ENCODE results near the gene USF1.
"Not testable (repeated sequence)": the region's sequence is repeated elsewhere in the genome, so short reads cannot be mapped to it uniquely, and the experiment has no call there.

The USF1 gene

DNA sequence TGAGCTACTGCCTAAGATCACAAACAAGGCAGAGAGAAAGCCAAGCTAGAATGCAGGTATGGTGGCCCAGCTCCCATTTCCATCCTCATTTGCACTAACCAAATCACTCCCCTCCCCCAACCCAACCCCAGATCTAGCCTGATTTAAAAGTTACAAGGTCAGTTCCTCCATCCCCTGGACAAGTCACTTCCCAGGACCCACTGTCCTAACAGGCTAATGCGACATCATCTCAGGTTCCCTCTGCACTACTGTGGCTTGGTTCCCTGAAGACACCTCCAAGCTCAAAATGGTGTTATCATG lies 27.2 kb downstream of the USF1 start:
- no peak for DNase-seq

DNA sequence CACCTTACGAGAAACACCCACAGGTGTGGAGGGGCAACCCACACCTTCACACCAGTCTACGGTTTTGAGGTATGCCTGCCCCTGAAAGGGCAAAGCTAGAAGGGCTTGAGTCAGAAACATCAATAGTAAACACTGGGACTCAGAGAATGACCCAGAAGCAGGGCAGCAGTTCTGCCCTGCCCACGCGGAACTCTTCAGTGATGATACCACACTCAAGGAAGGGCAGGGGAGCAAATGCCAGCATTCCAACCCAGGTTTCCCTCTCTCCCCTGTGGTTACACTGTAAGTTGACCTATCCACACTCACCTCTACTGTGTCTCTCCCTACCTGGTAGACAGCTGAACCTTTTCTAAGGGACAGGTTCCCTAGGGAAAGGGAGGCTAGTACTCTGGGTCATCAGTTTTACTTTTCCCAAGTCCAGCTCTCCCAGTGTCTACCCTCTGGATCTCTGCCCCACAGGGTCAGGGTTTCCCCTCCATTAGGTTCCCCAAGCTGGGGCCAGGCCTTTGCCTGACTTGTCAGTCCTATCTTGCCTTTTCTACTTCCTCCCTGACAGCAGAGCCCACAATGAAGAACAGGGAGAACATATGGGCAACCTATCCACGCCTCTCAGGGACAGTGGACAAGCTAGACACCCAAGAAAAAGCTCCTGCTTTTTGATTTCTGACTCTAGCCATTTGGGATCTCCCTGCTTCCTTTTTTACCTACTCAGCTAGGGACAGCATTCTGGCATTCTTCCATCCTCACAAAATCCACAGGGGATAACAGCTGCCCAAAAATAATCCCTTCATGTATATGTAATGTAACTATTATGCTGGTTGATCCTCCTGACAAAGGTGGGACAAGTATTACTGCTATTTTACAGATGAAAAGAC lies 27.8 kb downstream of the USF1 start:
- no peak for DNase-seq

DNA sequence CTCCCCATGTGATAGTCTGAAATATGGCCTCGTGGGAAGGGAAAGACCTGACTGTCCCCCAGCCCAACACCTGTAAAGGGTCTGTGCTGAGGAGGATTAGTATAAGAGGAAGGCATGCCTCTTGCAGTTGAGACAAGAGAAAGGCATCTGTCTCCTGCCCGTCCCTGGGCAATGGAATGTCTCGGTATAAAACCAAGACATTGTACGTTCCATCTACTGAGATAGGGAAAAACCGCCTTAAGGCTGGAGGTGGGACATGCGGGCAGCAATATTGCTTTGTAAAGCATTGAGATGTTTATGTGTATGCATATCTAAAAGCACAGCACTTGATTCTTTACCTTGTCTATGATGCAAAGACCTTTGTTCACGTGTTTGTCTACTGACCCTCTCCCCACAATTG lies 28.6 kb downstream of the USF1 start:
- DNase-seq, result not testable (repeated sequence)

DNA sequence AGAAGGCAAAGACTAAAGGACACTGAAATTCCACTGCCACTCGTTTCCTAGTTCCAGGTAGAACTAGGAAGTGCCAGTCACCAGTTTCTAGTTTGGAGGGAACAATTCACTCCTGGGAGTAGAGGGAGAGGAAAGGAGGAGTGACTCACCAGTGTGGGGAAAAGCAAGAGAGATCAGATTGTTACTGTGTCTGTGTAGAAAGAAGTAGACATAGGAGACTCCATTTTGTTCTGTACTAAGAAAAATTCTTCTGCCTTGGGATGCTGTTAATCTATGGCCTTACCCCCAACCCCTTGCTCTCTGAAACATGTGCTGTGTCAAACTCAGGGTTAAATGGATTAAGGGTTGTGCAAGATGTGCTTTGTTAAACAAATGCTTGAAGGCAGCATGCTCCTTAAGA lies 29.1 kb downstream of the USF1 start:
- not testable (repeated sequence) for DNase-seq

DNA sequence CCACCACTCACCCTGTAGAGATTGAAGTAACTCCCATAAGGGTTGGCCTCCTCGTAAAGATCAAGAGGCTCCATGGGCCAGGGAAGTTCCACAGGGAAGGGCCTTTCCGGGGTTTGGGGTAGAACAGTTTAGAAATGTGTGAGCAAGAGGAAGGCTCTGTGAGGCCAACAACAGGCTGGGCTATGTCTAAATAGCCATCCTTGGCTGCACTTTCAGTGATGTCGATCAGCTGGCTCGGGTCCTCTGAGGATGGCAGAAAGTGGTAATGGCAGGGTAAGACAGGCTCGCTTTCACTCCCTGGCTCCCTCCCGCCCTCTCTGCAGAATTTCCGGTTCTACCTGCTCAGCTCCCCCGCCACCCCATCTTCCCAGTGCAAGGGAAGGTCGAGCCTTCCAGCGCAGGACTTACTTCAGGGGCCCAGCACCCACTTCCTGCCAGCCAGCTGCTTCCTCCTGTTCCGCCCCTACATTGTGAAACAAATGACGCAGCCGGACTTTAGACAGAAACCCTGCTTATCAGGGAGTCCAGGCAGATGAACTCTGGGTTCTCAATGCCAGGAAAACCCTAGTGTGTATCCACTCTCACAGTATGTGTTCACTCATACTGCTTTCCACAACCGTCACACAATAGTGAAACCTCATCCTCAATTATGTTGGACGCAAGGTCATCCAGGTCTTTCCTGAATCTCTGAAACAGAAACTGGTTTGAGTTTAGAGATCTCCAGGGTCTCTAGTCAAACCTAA lies 32.1 kb downstream of the USF1 start:
- peak; percentile 78 for DNase-seq

DNA sequence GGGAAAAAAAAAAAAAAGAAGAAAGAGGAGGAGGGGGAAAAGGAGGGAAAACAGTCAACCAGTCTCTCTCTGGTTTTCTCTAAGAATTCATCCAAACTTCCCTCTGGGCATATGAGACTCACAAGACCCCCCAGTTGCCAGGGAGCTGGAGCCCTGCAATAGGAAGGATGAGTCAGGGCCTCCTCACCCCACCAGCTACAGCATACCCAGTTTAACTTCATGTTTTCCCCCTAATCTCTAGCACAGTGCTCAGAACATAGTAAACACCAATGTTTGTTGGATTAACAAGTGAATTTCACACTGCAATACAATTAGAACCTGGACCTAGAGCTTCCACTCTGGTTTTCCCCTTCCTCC lies 32.7 kb downstream of the USF1 start:
- DNase-seq, result peak; percentile 32

DNA sequence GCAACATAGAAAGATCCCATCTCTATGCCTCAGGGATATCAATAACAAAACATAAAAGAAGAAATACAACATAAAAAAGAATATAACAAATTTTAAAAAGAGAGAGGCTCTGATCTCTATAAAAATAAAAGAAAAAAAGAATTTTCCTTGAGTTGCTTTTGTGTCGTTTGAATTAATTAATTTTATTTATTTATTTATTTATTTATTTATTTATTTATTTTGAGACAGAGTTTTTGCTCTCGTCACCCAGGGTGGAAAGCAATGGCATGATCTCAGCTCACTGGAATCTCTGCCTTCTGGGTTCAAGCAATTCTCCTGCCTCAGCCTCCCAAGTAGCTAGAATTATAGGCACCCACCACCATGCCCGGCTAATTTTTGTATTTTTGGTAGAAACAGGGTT lies 33.4 kb downstream of the USF1 start:
- DNase-seq, result no peak

DNA sequence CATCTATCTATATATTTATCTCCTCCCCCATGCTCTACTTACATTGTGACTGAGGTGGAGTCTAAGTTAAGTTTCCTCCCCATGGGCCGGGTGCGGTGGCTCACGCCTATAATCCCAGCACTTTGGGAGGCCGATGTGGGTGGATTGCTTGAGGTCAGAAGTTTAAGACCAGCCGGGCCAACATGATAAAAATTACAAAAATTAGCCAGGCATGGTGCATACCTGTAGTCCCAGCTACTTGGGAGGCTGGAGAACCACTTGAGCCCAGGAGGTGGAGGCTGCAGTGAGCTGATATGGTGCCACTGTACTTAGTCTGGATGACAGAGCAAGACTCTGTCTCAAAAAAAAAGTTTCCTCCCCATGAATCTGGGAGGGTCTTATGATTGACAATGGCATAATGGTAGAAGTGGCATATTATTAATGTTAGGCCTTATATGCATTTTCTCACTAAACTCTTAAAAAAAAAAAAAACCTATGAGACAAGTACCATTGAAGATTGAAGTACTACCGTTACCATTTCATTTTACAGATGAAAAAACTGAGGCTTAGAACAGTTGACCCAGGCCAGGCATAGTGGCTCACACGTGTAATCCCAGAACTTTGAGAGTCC lies 36.1 kb downstream of the USF1 start:
- DNase-seq, result no peak

DNA sequence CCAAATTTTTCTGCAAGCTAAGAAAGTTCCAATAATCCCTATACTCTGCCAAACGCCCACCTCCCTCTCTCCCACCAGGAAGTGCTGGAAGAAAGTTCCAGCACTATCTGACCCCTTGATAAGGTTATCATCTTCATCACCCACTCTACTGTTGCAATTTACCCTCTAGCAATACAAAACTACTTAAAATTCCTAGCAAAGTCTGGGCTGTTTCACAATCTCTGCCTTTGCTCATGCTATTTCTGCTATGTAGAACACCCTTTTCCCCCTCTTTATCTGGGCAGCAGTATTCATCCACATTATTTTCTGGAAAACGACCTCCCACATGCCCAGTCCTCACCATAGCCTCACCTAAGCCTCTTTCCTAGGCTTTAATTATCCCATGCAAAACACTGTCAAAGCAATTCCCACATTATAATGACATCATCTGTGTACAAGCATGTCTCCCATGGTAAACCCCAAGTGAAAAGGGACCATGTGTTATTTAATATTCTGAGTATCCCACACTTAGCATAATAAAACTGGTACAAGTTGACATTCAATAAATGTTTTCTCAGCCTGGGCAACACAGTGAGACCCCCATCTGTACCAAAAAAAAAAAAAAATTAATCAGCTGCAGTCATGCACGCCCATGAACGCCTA lies 36.8 kb downstream of the USF1 start:
- no peak for DNase-seq

DNA sequence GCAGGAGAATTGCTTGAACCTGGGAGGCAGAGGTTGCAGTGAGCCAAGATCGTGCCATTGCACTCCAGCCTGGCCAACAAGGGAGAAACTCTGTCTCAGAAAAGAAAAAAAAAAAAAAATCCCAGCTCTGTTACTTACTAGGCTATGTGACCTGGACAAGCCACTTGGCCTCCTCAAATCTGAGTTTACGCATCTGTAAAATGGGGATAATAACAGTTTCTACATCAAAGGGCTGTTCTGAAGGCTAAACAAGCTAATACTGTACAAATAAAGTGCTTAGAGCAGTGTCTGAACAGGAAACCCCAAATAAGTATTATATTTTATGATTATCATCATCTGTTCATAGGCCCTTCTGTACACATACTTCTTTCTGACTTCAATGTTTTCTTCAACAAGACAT lies 38.4 kb downstream of the USF1 start:
- DNase-seq, result no peak

DNA sequence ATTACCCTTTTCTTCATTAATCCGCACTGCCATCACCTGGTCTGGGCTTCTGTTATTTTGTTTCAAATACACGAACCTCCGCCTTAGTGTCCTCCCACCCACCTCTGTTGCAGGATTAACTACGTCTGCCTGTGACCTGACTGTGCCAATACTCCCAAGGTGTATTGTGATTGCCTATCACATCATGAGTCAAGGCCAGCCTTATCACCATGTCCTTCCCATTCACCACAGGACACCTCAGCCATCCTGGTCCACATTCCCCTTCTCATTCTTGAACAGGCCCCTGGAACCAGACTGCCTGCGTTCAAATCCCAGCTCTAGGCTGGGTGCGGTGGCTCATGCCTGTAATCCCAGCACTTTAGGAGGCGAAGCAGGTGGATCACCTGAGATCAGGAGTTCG lies 39.2 kb downstream of the USF1 start:
- DNase-seq, result no peak

DNA sequence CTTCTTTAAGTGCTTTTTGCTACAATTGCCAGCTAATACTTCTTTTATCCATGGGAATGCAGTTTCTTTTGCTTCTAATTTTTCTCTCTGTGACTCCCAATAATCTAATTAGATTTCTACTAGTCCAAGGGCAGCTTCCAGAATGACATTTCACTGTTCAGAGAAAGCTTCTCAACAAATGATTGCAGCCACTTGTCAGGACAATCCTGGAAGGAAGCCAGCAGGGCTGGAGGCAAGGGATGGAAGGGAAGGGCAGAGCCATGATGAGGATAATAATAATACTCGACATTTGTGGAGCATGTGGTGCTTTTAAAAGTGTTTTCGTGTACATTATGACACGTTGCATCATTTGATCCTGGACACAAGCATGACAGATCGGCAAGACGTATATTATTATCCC lies 44.3 kb downstream of the USF1 start:
- DNase-seq, result no peak

DNA sequence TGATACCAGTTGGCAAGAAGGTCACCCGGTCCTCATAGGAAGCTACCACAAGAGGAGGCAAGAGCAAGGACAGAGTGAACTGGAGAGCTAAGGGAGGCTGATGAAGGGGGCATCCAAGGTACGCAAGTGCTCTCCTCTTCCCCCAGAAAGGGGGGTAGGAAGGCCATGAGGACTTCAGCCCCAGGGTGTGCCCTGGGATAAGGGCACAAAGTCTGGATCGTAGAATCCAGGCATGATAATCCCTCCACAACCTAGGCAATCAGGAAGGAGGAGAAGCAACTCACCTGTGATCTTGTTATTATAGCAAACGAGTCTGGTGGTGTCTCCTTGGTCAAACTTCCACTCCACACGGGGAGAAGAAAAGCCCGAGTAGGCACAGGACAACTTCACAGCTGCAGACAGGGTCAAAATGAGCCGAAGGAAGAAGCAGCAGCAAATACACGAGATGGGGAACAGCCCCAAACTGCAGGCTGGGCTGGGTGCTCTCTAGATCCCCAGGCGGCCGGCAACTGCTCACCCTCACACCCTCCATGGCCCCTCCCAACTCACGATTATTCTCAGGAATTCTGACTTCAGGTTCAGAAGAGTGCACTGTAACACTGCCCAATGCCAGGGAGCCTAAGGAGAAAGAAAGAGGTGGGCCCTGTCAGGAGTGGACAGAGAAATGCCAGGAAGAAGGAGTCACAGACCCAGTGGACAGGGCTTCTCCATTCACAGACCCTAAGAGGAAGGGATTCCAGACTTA lies 44.9 kb downstream of the USF1 start:
- DNase-seq, result no peak

DNA sequence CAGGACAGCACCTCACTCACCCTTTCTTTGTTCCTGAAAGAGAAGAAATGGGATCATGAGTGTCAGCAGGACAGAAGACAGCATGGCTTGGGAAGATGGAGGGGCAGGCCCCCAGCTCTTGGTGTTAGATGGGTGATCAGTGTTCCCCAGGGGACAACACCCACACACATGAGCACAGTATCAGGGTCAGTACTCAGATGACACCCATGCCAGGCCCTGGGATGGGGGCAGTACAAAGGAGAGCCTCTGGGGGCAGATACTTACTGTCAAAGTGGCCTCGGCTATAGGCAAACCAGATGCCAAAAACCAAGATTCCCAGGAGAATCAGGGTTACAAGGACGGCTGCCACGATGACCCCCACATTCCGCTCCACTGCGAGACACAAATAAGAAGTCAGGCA lies 46.4 kb downstream of the USF1 start:
- DNase-seq, result no peak

DNA sequence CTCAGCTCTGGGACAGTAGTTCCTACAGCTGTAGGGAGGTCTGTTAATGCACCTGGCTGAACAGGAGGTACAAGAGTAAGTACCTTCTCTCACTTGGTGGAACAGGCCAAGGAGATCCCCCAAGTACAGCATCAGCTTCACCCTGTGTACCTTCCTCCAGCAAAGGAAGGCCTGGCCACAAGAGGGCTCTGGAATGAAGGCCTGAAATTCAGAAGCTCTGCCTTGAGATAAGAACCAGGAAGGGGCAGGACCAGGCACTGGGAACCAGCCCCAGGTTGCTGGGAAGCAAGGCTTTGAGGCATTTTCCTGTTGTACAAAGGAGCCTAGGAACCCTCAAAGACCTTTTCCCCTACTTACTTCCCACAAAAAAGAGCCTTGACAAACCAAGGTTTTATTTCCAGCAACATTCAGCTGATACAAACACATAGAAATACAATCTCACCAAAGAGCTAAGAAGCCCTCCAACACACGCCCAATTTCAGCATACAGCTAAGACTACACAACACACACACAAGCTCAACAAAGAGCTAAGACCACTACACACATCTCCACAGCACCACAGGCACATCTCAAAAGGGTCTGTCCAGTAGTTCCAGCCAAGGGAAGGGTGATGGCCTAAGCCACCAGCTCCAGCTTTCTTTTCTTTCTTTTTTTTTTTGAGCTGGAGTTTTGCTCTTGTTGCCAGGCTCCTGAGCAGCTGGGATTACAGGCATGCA lies 48.3 kb downstream of the USF1 start:
- peak; percentile 67 for DNase-seq

DNA sequence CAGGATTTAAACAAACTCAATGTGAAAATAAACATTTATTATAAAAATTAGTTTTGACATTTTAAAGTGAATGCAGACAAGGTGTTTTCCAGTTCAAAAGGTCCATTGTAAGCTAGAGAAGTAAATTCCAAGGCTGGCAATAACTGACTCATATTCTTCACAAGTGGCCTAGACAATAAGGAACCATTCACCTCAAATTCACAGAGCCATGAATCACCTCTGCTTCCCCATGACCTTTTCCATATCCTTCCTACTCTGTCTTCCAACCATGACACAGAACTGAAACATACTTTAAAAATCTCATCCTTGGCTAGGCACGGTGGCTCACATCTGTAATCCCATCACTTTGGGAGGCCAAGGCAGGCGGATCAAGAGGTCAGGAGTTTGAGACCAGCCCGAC lies 49.6 kb downstream of the USF1 start:
- DNase-seq, result no peak

DNA sequence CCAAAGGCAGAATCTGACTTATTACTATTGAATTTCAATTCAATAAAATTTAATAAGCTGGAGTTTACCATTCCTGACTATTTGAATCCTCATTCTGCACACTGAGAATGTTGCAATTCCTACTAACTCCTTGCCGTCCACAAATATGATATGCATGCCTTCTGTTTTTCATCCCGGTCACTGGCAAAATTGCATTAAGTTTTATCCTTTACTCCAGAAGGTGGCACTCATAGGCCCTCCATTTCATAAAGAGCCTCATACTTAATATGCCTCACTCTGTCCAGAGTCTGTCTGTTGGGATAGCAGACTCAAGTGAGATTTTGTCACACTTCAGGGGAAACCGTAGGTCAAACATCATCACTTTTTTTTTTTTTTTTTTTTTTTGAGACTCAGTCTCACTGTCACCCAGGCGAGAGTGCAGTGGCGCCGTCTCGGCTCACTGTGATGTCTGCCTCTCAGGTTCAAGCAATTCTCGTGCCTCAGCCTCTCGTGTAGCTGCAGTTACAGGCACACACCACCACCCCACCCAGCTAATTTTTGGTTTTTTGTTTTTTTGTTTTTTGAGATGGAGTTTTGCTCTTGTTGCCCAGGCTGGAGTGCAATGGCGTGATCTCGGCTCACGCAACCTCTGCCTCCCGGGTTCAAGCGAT lies 52.1 kb downstream of the USF1 start:
- no peak for DNase-seq

DNA sequence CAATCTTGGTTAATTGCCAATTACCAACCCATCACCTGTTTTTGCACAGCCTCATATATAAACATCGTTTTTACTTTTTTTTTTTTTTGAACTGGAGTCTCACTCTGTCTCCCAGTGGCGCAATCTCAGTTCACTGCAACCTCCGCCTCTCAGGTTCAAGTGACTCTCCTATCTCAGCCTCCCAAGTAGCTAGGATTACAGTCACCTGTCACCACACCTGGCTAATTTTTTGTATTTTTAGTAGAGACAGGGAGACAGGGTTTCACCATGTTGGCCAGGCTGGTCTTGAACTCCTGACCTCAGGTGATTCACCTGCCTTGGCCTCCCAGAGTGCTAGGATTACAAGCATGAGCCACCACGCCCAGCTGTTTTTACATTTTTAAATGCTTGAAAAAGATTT lies 53.7 kb downstream of the USF1 start:
- DNase-seq, result not testable (repeated sequence)

All from CD4-positive, alpha-beta T cell treated with Interleukin-17A for 4 hours (primary cell).